DOHH2 (cell line): ENCODE measurements around the gene SNX9.

ENCODE experiments used
- H3F3A ChIP-seq: fragments of 200-600 bp; sonication (generic), shearing (Covaris generic); 2 replicates; pipeline ENCODE4 v1.6.0; 2016; ENCODE audit warnings: antibody characterized with exemption, mild to moderate bottlenecking; ENCODE audit not compliant: control insufficient read depth, insufficient read depth
- H3K27ac ChIP-seq: fragments of 200-600 bp; sonication (generic); 2 replicates; pipeline ENCODE4 v1.5.1; 2014; ENCODE audit warnings: low read depth, mild to moderate bottlenecking, low read length, moderate library complexity
- H3K27me3 ChIP-seq: fragments of 200-600 bp; sonication (generic); 2 replicates; pipeline ENCODE4 v1.6.1; 2014; ENCODE audit warnings: mild to moderate bottlenecking, low read length, mixed read lengths; ENCODE audit not compliant: control insufficient read depth
- H3K36me3 ChIP-seq: fragments of 200-600 bp; sonication (generic); 2 replicates; pipeline ENCODE4 v1.6.1; 2014; ENCODE audit warnings: mild to moderate bottlenecking, low read length, moderate library complexity, mixed read lengths; ENCODE audit not compliant: control insufficient read depth
- H3K4me1 ChIP-seq: fragments of 200-600 bp; sonication (generic); 2 replicates; pipeline ENCODE4 v1.6.1; 2014; ENCODE audit warnings: mild to moderate bottlenecking, low read length, mixed read lengths; ENCODE audit not compliant: control insufficient read depth
- H3K4me2 ChIP-seq: fragments of 200-600 bp; sonication (generic); 2 replicates; pipeline ENCODE4 v1.6.0; 2014; ENCODE audit warnings: mild to moderate bottlenecking, low read length, moderate library complexity
- H3K4me3 ChIP-seq: fragments of 200-600 bp; sonication (generic); 2 replicates; pipeline ENCODE4 v1.5.1; 2014; ENCODE audit warnings: mild to moderate bottlenecking, low read length, mixed read lengths
- H3K79me2 ChIP-seq: fragments of 200-600 bp; sonication (generic); 2 replicates; pipeline ENCODE4 v1.6.1; 2014; ENCODE audit warnings: mild to moderate bottlenecking, low read length, mixed read lengths; ENCODE audit not compliant: control insufficient read depth
- H3K9me2 ChIP-seq: fragments of 200-600 bp; sonication (generic); replicated peaks from 2 replicates; pipeline ENCODE4 v1.6.1; 2014; ENCODE audit warnings: mild to moderate bottlenecking, low read length, mixed read lengths; ENCODE audit not compliant: control insufficient read depth
- H3K9me3 ChIP-seq: fragments of 200-600 bp; sonication (generic); 2 replicates; pipeline ENCODE4 v1.6.1; 2014; ENCODE audit warnings: antibody characterized with exemption, low read length, mixed read lengths; ENCODE audit not compliant: control insufficient read depth, insufficient read depth
- H4K20me1 ChIP-seq: fragments of 200-600 bp; sonication (generic); 2 replicates; pipeline ENCODE4 v1.6.0; 2014; ENCODE audit warnings: low read depth, mild to moderate bottlenecking, antibody characterized with exemption, low read length, moderate library complexity; ENCODE audit not compliant: control insufficient read depth, insufficient read depth
- EZH2phosphoT487 ChIP-seq: fragments of 200-600 bp; sonication (generic); IDR thresholded peaks from 2 replicates; pipeline ENCODE4 v1.6.1; 2017; ENCODE audit warnings: borderline replicate concordance, mild to moderate bottlenecking, antibody characterized with exemption, low read length, moderate library complexity, mixed read lengths
- TF ChIP-seq, protein P1 (sequence below): fragments of 200-600 bp; sonication (generic); IDR thresholded peaks from one replicate; pipeline ENCODE4 v1.5.1; 2014; ENCODE audit warnings: antibody characterized with exemption, mild to moderate bottlenecking, low read depth, low read length; ENCODE audit not compliant: poor library complexity, severe bottlenecking

Gene SNX9

GRCh38 chr6:157860505-157860991 lies 37.5 kb downstream of the SNX9 start:
- no peak overlapping the region for H3K4me2 ChIP-seq
- H3K27ac ChIP-seq: no peak overlapping the region
- H4K20me1 ChIP-seq: no peaks in the 10 kb centered on the region
- no peak overlapping the region for H3K4me3 ChIP-seq
- no peaks in the 10 kb centered on the region for H3K36me3 ChIP-seq
- no peaks in the 10 kb centered on the region for H3K79me2 ChIP-seq
- peaks cover 3% of the 10 kb centered on the region; the same call in 1 of the 2 replicates for H3K4me1 ChIP-seq
- no peaks in the 10 kb centered on the region for H3K9me2 ChIP-seq
- no peaks in the 10 kb centered on the region for H3F3A ChIP-seq
- H3K27me3 ChIP-seq: peaks cover 32% of the 10 kb centered on the region
- no peaks in the 10 kb centered on the region for H3K9me3 ChIP-seq
- TF ChIP-seq, protein P1, sequence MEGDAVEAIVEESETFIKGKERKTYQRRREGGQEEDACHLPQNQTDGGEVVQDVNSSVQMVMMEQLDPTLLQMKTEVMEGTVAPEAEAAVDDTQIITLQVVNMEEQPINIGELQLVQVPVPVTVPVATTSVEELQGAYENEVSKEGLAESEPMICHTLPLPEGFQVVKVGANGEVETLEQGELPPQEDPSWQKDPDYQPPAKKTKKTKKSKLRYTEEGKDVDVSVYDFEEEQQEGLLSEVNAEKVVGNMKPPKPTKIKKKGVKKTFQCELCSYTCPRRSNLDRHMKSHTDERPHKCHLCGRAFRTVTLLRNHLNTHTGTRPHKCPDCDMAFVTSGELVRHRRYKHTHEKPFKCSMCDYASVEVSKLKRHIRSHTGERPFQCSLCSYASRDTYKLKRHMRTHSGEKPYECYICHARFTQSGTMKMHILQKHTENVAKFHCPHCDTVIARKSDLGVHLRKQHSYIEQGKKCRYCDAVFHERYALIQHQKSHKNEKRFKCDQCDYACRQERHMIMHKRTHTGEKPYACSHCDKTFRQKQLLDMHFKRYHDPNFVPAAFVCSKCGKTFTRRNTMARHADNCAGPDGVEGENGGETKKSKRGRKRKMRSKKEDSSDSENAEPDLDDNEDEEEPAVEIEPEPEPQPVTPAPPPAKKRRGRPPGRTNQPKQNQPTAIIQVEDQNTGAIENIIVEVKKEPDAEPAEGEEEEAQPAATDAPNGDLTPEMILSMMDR: no peak
- no peak for TF ChIP-seq EZH2phosphoT487

DNA sequence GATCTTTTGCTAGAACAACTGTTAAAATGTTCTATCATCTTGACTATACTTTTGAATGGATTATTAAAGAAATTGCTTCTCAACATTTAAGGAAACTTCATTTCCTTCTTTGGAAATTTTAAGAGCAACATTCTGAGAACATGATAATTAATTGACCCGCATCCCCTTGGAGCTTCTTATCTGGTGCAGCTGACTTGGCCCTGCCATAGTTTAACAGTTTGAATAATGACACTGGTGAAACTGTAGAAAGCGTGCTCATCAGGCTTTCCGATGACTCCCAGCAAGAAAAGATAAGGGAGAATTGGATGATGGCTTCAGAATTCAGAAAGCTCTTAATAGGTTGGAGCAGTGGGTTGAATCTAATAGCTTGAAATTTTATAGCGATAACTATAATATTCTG lies 38.1 kb downstream of the SNX9 start:
- peaks cover 3% of the 10 kb centered on the region; the same call in 1 of the 2 replicates for H3K4me1 ChIP-seq
- H3K9me3 ChIP-seq: no peaks in the 10 kb centered on the region
- H3K27ac ChIP-seq: no peak overlapping the region
- no peaks in the 10 kb centered on the region for H4K20me1 ChIP-seq
- H3K36me3 ChIP-seq: no peaks in the 10 kb centered on the region
- H3K79me2 ChIP-seq: no peaks in the 10 kb centered on the region
- H3K4me2 ChIP-seq: no peak overlapping the region
- TF ChIP-seq EZH2phosphoT487: no peak
- TF ChIP-seq, protein P1: no peak
- H3K27me3 ChIP-seq: peaks cover 31% of the 10 kb centered on the region
- H3K9me2 ChIP-seq: no peaks in the 10 kb centered on the region
- no peak overlapping the region for H3K4me3 ChIP-seq
- no peaks in the 10 kb centered on the region for H3F3A ChIP-seq

DNA sequence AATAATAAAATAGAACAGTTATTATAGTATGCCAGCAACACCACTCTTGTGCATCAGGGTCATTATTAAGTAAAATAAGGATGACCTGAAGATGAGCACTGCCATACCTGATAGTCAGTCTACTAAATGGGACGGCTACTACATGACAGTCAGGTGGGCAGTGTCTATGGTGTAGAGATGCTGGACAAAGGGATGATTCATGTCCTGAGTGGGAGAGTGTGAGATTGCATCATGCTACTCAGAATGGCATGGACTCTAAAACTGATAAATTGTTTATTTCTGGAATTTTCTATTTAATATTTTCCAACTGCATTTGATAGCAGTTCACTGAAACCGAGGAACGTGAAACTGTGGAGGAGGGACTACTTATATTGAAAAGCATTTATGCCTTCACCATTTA lies 38.8 kb downstream of the SNX9 start:
- TF ChIP-seq, protein P1: no peak
- no peak for TF ChIP-seq EZH2phosphoT487
- Histone ChIP-seq H3F3A (no peaks in the 10 kb centered on the region), H3K9me2 (no peaks in the 10 kb centered on the region), H3K27me3 (peaks cover 33% of the 10 kb centered on the region), H3K4me3 (no peak overlapping the region), H3K27ac (no peak overlapping the region), H3K9me3 (no peaks in the 10 kb centered on the region), H4K20me1 (no peaks in the 10 kb centered on the region), H3K4me2 (no peak overlapping the region), H3K4me1 (peaks cover 3% of the 10 kb centered on the region; the same call in 1 of the 2 replicates), H3K36me3 (no peaks in the 10 kb centered on the region), H3K79me2 (no peaks in the 10 kb centered on the region)

DNA sequence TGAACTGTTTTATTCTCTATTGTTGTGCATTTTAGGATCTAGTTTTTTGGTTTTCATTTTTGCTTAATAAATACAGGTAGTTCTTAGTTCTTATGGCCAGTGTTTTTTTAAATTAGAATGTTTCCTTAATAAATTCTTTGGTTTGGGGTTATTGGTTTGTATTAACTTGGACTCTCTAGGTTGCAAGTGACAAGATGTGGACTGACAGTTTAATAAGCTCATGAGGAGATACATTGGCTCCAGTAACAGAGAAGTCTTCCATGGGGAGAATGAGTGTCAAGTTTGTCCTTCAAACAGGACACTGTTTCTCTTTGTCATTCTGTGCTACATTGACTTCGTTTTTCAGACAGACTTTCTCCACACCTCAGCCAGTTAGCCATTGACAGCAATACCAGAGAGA lies 39.7 kb downstream of the SNX9 start:
- Histone ChIP-seq H3K27ac (no peak overlapping the region), H3K4me1 (peaks cover 3% of the 10 kb centered on the region; the same call in 1 of the 2 replicates), H3K79me2 (no peaks in the 10 kb centered on the region), H3K27me3 (peaks cover 34% of the 10 kb centered on the region), H3K4me2 (no peak overlapping the region), H3K36me3 (no peaks in the 10 kb centered on the region), H3K4me3 (no peak overlapping the region), H4K20me1 (no peaks in the 10 kb centered on the region), H3K9me3 (no peaks in the 10 kb centered on the region), H3F3A (no peaks in the 10 kb centered on the region), H3K9me2 (no peaks in the 10 kb centered on the region)
- TF ChIP-seq, protein P1: no peak
- TF ChIP-seq EZH2phosphoT487: no peak
